Left ventricle myocardium superior (tissue), 1 donor: ENCODE measurements around the gene C2orf72. TPM values are rescaled to one million over a fixed set of nuclear protein-coding genes. Genes with fewer than 3 reads are reported as not detected.
"Not testable (repeated sequence)": the region's sequence is repeated elsewhere in the genome, so short reads cannot be mapped to it uniquely, and the experiment has no call there.

Experiments
- ATAC-seq: fragments of 200-7000 bp; cut with Tn5 transposase; one replicate; pipeline ENCODE4 v1.9.1; 2020; ENCODE audit warnings: mild to moderate bottlenecking, moderate library complexity
- DNase-seq: peaks from one replicate; pipeline ENCODE4 v3.0.0-alpha.2; 2020
- intact Hi-C: fragments of 100-400 bp; cut with micrococcal nuclease; formaldehyde crosslinking; loops from one replicate; pipeline ENCODE4 v1.11.0; 2022
- total RNA-seq: library from RNA; stranded (reverse); fragmentation: NEBNext Ultra II Directional; extraction: Animal tissue kit (Norgen Biotek cat#: 25700); gene quantifications from one replicate; pipeline ENCODE4 v1.2.1, GENCODE V29; 2021
- donor health status: DM: no; HTN: yes; CAD: no; lungs with severe emphysema.

Gene C2orf72
- total RNA-seq, 1 donor from 2014 or later: 0.07 TPM

- DNase-seq: no peak
- intact Hi-C loops: no loop called here
- no peak for ATAC-seq
These were observed 21.6 kb downstream of the C2orf72 start for GRCh38 chr2:231058761-231059550.

- ATAC-seq (no peak), DNase-seq (no peak)
- intact Hi-C loops: no loop called here
These were observed 22.4 kb downstream of the C2orf72 start for GRCh38 chr2:231059756-231060155.

- ATAC-seq (no peak), DNase-seq (no peak)
- intact Hi-C loops: no loop called here
These were observed 25.5 kb downstream of the C2orf72 start for GRCh38 chr2:231062776-231063175.

- no peak for ATAC-seq
- intact Hi-C loops: no loop called here
- DNase-seq: no peak
These were observed 26.0 kb downstream of the C2orf72 start for GRCh38 chr2:231063347-231063746.

- no peak for DNase-seq
- no peak for ATAC-seq
- intact Hi-C loops: no loop called here
These were observed 28.6 kb downstream of the C2orf72 start for GRCh38 chr2:231065966-231066365.

GRCh38 chr2:231067531-231067930 is 30.2 kb downstream of the C2orf72 start:
- intact Hi-C loops, DNase-seq, ATAC-seq: not testable (repeated sequence)

GRCh38 chr2:231068525-231069222 is 31.4 kb downstream of the C2orf72 start:
- intact Hi-C loops: no loop called here
- ATAC-seq: no peak
- DNase-seq: no peak

- ATAC-seq: no peak
These were observed 32.2 kb downstream of the C2orf72 start for GRCh38 chr2:231069379-231070054.

GRCh38 chr2:231084565-231084964 is 47.2 kb downstream of the C2orf72 start:
- DNase-seq (no peak), ATAC-seq (no peak)
- intact Hi-C loops: no loop called here

More at GRCh38 chr2:231069379-231070054, 32.2 kb downstream of the C2orf72 start:
- intact Hi-C loops: no loop called here
- DNase-seq: no peak

GRCh38 chr2:231088754-231089153 is 51.4 kb downstream of the C2orf72 start:
- no peak for DNase-seq
- intact Hi-C loops: no loop called here
- no peak for ATAC-seq

GRCh38 chr2:231093933-231094332 is 56.6 kb downstream of the C2orf72 start:
- ATAC-seq (no peak), DNase-seq (no peak)
- intact Hi-C loops: no loop called here

GRCh38 chr2:231094736-231095346 is 57.5 kb downstream of the C2orf72 start:
- intact Hi-C loops: no loop called here
- no peak for ATAC-seq
- no peak for DNase-seq

Other genes starting within 250 kb of the C2orf72 start
- 28.8 TPM for gene ITM2C, start 172.6 kb upstream of the C2orf72 start, total RNA-seq
- not detected for gene GPR55, start 112.3 kb upstream of the C2orf72 start, total RNA-seq
- gene SPATA3, start 41.4 kb upstream of the C2orf72 start, total RNA-seq: not detected
- gene PSMD1, start 19.3 kb downstream of the C2orf72 start, total RNA-seq: 73.4 TPM
- 0.50 TPM for gene HTR2B, start 87.5 kb downstream of the C2orf72 start, total RNA-seq
- gene ARMC9, start 161.1 kb downstream of the C2orf72 start, total RNA-seq: 2.3 TPM